A172 (cell line): Measurements from ENCODE around the gene USPL1. TPM values are rescaled to one million over a fixed set of nuclear protein-coding genes. Genes with fewer than 3 reads are reported as not detected.
"Not testable (repeated sequence)": the region's sequence is repeated elsewhere in the genome, so short reads cannot be mapped to it uniquely, and the experiment has no call there.

Source experiments
- DNase-seq: peaks from one replicate; pipeline ENCODE4 v3.0.0-alpha.2; 2015; ENCODE audit warnings: low spot score
- total RNA-seq: library from RNA; depleted of rRNA; stranded (reverse); fragments of >200 nt; shearing (Covaris generic); gene quantifications from 2 replicates; pipeline ENCODE4 v1.2.3, GENCODE V29; 2014

USPL1 gene
- total RNA-seq, 1 experiment from 2014 or later = 17.0 TPM

DNA sequence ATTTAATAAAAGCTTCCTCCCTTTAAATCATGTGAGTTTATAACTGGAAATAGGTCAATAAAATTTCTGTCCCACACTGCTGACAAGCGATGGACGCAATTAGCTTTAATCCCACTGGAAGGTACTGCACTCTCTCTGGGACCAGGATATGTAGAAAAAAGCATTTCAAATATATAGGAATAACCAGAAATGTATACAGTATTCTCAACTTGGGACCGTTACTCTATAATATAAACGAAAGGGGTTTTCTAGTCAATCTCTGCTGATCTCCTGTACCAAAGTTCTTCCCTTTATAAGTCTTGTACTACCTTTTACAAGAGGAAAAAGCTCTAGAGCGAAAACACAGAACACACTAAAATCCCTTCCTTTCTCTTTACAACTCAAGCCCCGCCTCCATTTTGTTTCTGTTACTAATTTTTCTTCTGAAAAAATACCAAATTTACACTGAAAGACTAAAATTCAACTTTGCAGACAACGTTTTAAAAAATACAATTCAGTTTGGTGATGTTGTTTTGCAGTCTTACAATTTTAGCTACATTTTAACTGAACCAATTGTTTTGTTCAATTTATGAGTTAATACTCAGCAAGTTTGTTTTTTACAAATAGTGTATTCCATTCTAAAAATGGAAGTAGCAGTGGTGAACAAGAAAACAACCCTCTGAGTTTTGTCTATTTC, 1.7 kb upstream of the USPL1 start:
- DNase-seq = peak; percentile 32

DNA sequence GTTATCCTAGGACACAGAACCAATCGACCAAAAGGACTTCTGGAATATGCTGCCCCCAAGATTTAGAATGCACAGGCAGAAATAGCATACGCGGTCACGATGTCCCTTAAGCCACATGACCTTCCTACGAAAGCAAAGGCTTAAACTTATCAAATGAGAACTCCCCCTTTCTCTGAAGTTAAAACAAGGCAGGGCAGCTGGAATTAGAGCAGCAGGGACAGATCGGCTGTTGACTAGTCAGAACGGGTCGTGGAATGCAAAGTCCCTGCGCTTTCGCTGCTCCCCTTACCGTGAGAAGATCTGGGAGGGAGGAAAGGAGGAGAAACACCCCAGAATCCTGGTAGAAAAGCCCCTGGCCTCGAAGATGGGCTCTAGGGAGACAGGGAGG, 799 bp upstream of the USPL1 start:
- DNase-seq = peak; percentile 78

DNA sequence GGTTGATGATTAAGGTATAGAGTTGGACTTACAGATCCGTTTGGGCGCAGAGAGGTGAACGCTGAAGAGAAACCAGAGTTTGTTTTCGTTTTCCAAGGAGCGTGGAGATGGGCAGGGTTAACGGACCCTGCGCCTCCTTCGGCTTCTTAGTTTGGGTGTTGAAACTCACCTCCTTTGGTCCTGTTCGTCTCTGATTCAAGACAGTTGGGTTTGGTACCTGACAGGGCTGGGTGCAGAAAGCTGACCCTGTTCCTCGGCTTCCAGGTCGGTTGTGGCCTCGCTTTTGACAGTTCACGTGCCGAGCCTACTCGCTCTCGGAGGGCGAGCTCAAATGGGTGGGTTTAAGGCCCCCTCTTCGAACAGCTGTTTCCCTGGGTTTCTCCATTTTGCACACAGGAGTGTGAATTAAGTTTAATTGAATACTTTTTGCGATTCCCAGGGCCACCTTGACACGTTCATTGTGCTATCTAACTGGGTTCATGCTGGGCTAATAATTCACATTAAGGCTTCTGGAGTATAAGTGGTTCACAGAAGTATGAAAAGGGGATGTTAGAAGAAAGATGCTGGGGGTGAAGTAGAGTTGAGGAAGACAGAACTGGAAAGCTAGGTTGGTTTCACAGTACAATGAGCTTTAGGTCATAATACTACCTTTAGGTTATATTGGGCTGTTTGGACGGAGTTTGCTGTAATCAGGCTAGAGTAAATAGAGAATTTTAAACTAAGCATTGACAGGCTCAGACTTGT, 638 bp downstream of the USPL1 start:
- DNase-seq = peak; percentile 2

DNA sequence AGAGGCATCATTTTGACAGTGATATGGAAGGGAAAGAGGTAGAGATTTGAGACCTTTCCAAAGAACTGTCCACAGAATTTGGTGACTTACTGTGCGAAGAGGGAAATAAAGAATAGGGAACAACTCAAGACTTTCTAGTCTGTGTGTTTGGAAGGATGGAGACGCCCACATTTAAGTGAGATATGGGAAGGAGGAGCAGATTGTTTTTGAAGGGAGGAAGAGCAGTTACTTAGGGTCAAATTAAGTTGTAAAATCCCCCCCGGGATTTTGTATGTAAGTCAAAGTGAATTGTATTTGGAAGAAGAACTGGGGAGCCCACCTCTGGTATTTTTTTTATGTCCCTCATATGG, 1.2 kb downstream of the USPL1 start:
- no peak for DNase-seq

DNA sequence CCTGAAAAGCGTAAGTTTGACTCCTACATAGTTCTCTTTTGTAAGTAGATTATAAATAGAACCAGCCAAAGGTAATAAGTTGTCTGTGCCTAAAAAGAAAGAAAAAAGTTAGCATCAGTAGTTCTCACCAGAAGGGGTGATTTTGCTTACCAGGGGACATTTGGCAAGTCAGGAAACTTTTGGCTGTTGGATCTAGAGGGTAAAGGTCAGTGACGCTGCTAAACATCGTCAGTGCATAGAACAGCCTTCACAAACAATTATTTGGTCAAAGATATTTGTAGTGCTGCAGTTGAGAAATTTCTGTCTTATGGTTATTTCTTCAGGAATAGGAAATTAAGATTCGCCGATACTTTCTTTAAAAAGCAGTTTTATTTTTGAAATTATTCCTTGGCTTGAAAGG, 2.0 kb downstream of the USPL1 start:
- DNase-seq = no peak

DNA sequence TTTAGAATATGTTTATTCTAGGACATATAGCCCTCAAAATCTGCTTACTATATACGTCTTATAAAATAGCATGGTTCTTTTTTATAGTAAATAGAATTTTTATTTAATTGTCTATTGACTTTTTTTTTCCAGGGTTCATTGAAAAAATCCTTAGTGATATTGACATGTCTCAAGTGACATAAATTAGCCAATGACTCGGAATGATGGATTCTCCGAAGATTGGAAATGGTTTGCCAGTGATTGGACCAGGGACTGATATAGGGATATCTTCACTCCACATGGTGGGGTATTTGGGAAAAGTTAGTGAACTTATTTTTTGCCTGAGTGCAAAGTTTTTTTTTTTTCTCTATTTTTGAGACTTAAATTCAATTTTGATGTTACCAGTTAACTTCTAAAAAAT, 3.2 kb downstream of the USPL1 start:
- no peak for DNase-seq

DNA sequence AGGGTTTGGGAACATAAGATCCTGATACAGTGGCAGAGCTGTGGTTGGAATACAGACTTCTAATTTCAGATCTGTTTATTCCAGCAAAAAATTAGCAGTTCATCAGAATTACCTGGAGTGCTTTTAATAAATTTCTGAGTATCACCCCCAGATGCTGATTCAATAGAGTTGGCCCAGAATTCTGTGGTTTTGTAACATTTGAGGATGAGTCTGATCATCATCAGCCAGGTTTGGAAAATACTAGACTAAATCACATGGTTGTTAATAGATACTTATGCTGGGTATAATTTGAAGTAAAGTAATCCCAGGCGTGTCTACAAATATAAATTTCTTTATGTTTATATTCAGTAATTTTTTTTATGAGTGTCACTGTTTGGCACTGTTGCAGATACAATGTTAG, 4.8 kb downstream of the USPL1 start:
- no peak for DNase-seq

DNA sequence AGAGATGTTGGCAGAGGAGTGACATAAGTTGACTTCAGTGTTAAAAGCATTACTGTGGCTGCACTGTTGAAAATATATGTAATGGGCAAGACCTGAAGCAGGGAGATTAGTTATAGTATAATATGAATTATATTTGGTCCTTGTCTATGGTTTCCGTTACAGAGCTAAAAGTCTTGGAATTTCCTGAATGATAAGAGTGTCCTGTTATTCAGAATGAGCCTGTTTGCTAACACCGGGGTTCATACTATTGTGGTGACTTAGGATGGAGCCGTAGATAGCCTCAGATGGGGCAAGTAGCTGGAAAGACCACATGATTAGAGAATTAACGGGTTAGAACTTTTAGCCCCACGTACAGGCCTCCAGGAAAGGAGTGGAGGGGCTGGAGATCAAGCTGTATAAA, 5.7 kb downstream of the USPL1 start:
- DNase-seq = no peak

DNA sequence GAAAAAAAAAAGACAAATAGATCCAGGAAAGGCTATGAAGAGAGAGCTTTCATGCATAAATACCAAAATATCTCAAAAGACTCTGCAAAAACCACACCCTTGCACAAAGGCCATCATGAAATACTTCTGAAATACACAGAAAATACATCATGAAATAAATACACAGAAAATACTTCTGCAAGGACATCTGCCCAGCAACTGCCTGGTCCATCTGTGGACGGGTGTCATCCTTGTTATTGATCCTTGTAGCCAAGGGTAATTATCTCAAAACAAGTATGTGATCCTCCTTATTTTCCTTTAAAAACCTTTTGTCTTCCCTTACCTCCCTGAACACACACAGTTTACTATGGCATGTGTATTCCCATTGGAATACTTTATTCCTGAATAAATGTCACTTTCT, 6.9 kb downstream of the USPL1 start:
- no peak for DNase-seq

DNA sequence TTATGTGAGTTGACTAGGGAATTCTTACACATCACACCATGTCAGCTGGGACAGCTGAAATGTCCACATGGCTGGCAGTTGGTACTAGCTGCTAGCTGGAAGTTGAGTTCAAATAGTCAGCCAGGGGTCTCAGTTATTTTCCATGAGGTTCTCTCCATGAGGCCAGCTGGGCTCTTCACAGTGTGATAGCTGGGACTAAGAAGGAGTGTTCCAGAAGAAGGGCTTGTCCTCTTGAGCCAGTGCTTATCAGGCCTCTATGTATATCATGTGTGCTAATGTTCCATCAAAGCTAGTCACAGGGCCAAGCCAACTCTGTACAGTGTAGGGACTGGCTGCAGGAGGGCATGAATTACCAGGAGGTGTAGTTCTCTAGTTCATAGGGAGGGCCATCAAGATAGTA, 11.8 kb downstream of the USPL1 start:
- no peak for DNase-seq

- no peak for DNase-seq
Observed at GRCh38 chr13:30633861-30634260, 16.1 kb downstream of the USPL1 start.

DNA sequence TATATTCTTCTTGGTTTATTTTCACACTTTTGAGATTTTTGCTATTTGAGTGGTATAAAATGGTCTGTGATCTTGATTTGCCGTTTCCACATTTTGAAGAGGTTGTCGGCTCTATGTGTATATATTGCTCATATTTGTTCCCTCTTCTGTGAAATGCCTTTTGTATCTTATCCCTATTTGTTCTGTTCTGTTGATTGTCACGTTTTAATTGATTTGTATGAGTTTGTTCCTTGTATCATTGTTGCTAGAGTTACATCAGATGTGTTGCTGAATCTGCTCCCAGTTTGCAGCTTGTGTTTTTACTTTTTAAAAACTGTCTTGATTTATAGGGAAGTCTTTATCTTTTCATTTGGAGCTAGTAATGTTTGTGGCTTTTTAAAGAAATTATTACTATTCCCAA, 17.1 kb downstream of the USPL1 start:
- no peak for DNase-seq

DNA sequence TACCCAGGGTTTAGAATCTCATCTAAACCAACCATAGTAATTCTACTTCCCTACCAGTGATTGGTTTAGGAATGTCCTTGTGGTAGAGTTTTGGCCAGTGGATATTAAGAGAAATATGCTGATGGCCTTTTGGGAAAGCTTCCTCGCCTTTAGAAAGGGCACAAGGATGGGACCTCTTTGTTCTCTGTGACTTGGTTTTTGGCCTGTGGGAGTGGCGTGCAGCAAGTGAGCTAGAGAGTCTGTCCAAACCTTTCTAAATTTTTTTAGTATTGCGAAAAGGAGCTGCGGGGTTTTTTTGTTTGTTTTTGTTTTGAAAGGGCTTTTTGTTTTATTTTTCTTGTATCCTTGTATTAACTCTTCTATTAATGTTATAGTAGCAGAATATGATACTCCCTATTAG, 20.6 kb downstream of the USPL1 start:
- no peak for DNase-seq

- DNase-seq = no peak
Observed at GRCh38 chr13:30639671-30640070, 22.0 kb downstream of the USPL1 start.

GRCh38 chr13:30641173-30641572, 23.5 kb downstream of the USPL1 start:
- not testable (repeated sequence) for DNase-seq

DNA sequence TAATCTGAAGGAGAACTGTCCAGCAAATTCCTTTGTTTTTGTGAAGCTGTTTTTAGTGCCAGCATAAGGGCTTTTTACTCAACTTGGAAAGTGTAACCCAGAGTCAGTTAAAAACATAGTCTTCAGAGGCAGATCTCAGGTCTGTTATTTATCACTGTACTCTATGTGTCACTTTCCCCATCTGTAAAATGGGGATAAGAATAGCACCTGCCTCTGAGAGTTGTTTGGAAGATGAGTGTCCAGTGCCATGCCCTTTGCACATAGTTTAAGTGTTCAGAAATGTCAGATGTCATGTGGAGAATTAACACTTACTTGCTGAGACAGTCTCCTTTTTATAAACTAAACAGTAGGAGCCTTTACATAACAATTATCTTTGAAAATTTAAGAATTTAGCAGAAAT, 27.9 kb downstream of the USPL1 start:
- DNase-seq = no peak

DNA sequence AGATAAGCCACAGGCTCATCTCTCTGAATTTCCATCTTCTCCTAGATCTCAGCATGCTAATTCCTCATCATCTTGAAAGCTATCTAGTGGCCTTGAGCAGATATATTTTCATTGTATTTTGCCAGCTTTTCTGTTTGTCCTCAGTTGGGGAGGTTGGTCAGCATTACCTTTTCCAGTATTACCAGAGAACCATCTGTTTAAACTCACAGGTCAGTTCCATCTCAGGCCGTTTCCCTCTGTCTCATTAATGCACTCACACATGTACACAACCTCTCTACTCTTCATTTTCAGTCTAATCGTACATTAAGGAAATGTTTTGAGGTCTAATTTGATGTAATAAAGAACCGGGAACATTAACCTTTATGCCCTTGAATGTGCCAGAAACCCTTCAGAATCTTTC, 29.7 kb downstream of the USPL1 start:
- DNase-seq = no peak

GRCh38 chr13:30647824-30648521, 30.3 kb downstream of the USPL1 start:
- DNase-seq = no peak

DNA sequence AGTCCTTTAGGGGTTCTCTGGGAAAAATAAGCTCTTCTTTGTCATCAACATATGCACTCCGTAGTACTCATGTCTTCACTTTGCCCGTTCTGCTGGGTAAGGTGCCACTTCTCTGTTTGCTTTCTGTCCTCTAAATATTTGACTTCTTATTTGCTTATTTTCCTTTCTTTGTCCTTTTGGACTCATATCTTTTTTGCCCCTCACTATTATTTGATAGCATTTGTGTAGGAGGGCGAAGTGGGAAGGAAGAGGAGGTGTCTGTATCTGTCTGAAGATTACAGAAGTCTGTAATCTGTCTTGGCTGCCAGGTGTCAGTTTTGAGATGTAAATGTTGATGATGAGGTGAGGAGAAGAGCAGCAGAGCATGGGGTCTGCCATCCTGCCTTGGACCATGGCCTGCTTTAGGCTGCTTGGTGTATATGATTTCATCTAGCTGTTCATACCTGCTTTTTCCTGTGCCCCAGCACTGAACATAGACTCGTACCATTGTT, 30.8 kb downstream of the USPL1 start:
- DNase-seq = no peak

DNA sequence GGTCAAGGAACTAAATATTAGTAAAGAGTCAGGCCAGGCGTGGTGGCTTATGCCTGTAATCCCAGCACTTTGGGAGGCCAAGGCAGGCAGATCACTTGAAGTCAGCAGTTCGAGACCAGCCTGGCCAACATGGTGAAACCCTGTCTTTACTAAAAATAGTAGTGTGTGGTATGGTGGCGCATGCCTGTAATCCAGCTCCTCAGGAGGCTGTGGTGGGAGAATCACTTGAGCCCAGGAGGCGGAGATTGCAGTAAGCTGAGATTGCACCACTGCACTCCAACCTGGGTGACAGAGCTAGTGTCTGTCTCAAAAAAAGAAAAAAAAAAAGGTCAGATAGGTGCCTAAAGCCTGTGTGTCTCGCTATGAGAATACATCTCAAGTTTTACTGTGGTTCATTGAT, 33.9 kb downstream of the USPL1 start:
- not testable (repeated sequence) for DNase-seq

GRCh38 chr13:30652746-30653386, 35.1 kb downstream of the USPL1 start:
- no peak for DNase-seq

DNA sequence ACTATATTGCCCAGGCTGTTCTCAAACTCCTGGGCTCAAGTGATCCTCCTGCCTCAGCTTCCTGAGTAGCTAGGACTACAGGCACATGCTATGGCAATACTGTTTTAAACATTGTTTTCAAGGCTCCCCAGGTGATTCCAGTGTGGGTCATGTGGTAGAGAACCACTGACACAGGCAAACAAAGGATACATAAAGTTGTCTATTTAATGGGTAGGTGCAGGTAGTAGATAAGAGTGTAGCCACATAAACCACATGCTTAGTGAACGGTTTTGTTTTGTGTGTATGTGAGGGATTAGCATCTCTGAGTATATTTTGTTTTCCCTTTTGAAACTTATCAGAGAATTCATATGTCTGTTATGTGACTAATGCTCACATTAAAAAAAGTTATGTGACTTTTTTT, 36.7 kb downstream of the USPL1 start:
- DNase-seq = no peak

DNA sequence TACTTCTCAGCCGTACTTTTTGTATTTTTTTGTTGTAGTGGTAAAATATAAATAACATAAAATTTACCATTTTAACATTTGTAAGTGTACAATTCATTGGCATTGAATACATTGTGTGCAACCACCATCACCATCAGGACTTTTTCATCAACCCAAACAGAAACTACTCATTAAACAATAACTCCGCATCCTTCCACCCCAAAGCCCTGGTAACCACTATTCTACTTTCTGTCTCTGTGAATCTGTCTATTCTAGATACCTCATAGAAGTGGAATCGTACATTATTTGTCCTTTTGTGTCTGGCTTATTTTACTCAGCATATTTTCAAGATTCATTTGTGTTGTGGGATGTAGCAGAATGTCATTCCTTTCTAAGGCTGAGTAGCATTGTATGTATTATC, 38.5 kb downstream of the USPL1 start:
- no peak for DNase-seq
